Measurements from ENCODE around the gene GATAD2A.

DNA sequence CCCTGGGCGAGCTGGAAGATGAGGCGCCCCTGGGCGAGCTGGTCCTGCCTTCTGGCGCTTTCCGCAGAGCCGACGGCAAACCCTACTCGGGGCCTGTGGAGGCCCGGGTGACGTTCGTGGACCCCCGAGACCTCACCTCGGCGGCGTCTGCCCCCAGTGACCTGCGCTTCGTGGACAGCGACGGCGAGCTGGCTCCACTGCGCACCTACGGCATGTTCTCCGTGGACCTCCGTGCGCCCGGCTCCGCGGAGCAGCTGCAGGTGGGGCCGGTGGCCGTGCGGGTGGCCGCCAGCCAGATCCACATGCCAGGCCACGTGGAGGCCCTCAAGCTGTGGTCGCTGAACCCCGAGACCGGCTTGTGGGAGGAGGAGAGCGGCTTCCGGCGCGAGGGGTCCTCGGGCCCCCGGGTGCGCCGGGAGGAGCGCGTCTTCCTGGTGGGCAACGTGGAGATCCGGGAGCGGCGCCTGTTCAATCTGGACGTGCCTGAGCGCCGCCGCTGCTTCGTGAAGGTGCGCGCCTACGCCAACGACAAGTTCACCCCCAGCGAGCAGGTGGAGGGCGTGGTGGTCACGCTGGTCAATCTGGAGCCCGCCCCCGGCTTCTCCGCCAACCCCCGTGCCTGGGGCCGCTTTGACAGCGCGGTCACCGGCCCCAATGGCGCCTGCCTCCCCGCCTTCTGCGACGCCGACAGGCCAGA, 138.9 kb downstream of the GATAD2A start:
- TF ChIP-seq, protein P1, sequence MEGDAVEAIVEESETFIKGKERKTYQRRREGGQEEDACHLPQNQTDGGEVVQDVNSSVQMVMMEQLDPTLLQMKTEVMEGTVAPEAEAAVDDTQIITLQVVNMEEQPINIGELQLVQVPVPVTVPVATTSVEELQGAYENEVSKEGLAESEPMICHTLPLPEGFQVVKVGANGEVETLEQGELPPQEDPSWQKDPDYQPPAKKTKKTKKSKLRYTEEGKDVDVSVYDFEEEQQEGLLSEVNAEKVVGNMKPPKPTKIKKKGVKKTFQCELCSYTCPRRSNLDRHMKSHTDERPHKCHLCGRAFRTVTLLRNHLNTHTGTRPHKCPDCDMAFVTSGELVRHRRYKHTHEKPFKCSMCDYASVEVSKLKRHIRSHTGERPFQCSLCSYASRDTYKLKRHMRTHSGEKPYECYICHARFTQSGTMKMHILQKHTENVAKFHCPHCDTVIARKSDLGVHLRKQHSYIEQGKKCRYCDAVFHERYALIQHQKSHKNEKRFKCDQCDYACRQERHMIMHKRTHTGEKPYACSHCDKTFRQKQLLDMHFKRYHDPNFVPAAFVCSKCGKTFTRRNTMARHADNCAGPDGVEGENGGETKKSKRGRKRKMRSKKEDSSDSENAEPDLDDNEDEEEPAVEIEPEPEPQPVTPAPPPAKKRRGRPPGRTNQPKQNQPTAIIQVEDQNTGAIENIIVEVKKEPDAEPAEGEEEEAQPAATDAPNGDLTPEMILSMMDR (conservative IDR thresholded peaks at IDR 0.05 in 1 of 2, IDR thresholded peaks at IDR 0.05 in 1 of 2; ENCODE audit: extremely low read depth in 1 of 2, insufficient read depth in 1 of 2, low read depth in 1 of 2, low read length in 2 of 2): no peak
- TF ChIP-seq EZH2 (IDR thresholded peaks at IDR 0.05; ENCODE audit: borderline replicate concordance, low read length): no peak

Data from mammary epithelial cell (primary cell).